Measurements from ENCODE around the gene HORMAD2. TPM values are rescaled to one million over a fixed set of nuclear protein-coding genes. Genes with fewer than 3 reads are reported as not detected.

Gene HORMAD2
- total RNA-seq, 6 donors from 2014 or later = 0.80 TPM; not detected in 5

DNA sequence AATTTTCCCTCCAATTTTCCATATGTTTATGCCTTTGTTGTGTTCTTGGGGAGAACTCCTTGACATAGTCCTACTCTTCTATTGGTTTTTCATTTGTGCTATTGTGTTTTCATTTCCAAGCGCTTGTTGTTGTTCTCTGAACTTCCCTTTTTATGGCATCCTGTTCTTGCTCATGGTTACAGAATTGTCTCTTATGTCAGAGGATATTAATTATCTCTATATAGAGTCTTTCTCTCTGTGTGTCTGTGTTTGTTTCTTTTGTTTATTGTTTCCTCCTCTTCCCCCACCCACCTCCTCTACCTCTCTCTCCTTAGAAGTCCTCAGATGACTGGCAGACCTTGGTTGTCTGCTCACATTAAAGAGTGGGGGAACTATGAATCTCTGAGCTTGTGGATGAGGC is 69.9 kb downstream of the HORMAD2 start:
- Histone ChIP-seq H3K27me3 (no peaks in the 10 kb centered on the region), H3K9me3 (no peaks in the 10 kb centered on the region), H3K36me3 (no peaks in the 10 kb centered on the region), H3K27ac (no peak overlapping the region), H3K4me3 (no peak overlapping the region), H3K4me1 (no peaks in the 10 kb centered on the region)
- 59 to 67% methylated on average over 1 of the region's 1 CpG for WGBS, 2 donors
- no peak for ATAC-seq (ENCODE audit: low FRiP score in 2 of 2)
- no peak for DNase-seq
- TF ChIP-seq EP300 (IDR thresholded peaks at IDR 0.05) = no peak
- no peak for TF ChIP-seq POLR2AphosphoS5 (IDR thresholded peaks at IDR 0.05)
- no peak for TF ChIP-seq CTCF (IDR thresholded peaks at IDR 0.05)
- TF ChIP-seq POLR2A (IDR thresholded peaks at IDR 0.05) = no peak

DNA sequence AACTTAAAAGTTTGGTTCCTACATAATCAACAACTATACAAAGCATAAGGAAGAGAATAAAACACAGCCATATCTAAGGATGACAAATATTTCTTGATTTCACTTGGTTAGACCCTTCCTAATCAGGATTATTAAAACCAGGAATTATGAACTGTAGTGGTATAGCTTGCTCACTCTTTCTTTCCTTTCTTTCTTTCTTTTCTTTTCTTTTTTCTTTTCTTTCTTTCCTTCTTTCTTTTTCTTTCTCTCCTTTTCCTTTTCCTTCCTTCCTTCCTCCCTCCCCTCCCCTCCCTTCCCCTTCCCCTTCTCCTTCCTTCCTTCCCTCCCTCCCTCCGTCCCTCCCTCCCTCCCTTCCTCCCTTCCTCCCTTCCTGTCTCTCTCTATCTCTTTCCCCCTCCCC is 78.0 kb downstream of the HORMAD2 start:
- ATAC-seq (ENCODE audit: low FRiP score in 2 of 2) (no peak), DNase-seq (no peak)
- Histone ChIP-seq H3K4me1 (peaks cover 0 to 7% (median 2%) of the 10 kb centered on the region in 4 donors), H3K4me3 (no peak overlapping the region), H3K36me3 (no peaks in the 10 kb centered on the region), H3K27ac (no peak overlapping the region), H3K27me3 (no peaks in the 10 kb centered on the region), H3K9me3 (no peaks in the 10 kb centered on the region)
- TF ChIP-seq CTCF (IDR thresholded peaks at IDR 0.05) = no peak
- no peak for TF ChIP-seq POLR2A (IDR thresholded peaks at IDR 0.05)
- no peak for TF ChIP-seq EP300 (IDR thresholded peaks at IDR 0.05)
- no peak for TF ChIP-seq POLR2AphosphoS5 (IDR thresholded peaks at IDR 0.05)
- WGBS, 2 donors = 20 to 46% methylated on average over 1 of the region's 1 CpG

- Histone ChIP-seq H3K4me3 (no peak overlapping the region), H3K27me3 (no peaks in the 10 kb centered on the region), H3K4me1 (peaks cover 0 to 7% (median 2%) of the 10 kb centered on the region in 4 donors), H3K27ac (no peak overlapping the region), H3K9me3 (no peaks in the 10 kb centered on the region), H3K36me3 (no peaks in the 10 kb centered on the region)
- ATAC-seq (ENCODE audit: low FRiP score in 2 of 2) (no peak), DNase-seq (no peak)
- TF ChIP-seq POLR2A (IDR thresholded peaks at IDR 0.05) = no peak
- TF ChIP-seq EP300 (IDR thresholded peaks at IDR 0.05) = no peak
- TF ChIP-seq POLR2AphosphoS5 (IDR thresholded peaks at IDR 0.05) = no peak
- no peak for TF ChIP-seq CTCF (IDR thresholded peaks at IDR 0.05)
- WGBS, 2 donors = 91 to 93% methylated on average over 11 of the region's 11 CpGs
These were observed 78.7 kb downstream of the HORMAD2 start for GRCh38 chr22:30158744-30159500.

DNA sequence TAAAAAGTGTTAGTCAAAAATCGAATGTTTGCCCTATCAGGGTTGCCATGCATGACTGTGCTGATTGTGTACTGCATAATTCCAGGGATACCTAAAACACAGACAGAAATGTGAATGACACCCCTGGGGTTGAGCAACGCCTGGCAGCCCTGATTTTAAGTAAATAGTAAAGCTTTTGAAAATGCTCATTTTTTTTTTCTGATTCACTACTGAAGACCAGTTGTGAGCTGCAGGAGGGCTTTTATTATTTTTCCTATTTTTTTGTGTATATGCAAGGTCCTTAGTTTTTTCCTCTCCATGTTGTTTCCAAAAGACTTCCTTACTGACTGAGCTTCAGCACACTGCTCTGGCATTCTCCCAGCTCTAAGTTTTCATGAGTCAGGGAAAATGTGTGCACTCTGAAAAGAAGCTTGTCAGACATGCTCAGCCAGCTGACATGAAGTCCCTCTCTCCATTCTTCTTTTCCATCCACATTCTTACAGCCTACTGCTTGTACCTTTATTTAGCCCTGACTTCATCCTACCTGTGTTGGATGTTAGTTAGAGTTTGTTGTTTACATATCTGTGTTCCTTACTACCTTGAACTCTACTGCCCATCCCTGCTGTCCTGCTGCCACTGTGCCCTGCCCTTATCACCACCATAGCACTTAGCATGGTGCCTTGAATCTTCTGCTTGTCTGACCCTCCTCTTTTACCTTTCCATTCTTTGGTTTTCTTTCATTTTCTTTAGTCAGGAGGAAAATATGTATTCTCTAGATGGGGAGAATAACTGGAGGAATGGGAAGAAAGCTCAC is 79.5 kb downstream of the HORMAD2 start:
- Histone ChIP-seq H3K4me3 (no peak overlapping the region), H3K27me3 (no peaks in the 10 kb centered on the region), H3K4me1 (peaks cover 0 to 7% (median 2%) of the 10 kb centered on the region in 4 donors), H3K9me3 (no peaks in the 10 kb centered on the region), H3K27ac (no peak overlapping the region), H3K36me3 (no peaks in the 10 kb centered on the region)
- peak in 1 of 2 donors; percentile 36 for DNase-seq
- ATAC-seq (ENCODE audit: low FRiP score in 2 of 2) = no peak
- WGBS, 2 donors = 39 to 44% methylated on average over 2 of the region's 2 CpGs
- TF ChIP-seq POLR2A (IDR thresholded peaks at IDR 0.05) (no peak), CTCF (IDR thresholded peaks at IDR 0.05) (no peak), POLR2AphosphoS5 (IDR thresholded peaks at IDR 0.05) (no peak), EP300 (IDR thresholded peaks at IDR 0.05) (no peak)
